ENCODE measurements around the gene AIP.

DNA sequence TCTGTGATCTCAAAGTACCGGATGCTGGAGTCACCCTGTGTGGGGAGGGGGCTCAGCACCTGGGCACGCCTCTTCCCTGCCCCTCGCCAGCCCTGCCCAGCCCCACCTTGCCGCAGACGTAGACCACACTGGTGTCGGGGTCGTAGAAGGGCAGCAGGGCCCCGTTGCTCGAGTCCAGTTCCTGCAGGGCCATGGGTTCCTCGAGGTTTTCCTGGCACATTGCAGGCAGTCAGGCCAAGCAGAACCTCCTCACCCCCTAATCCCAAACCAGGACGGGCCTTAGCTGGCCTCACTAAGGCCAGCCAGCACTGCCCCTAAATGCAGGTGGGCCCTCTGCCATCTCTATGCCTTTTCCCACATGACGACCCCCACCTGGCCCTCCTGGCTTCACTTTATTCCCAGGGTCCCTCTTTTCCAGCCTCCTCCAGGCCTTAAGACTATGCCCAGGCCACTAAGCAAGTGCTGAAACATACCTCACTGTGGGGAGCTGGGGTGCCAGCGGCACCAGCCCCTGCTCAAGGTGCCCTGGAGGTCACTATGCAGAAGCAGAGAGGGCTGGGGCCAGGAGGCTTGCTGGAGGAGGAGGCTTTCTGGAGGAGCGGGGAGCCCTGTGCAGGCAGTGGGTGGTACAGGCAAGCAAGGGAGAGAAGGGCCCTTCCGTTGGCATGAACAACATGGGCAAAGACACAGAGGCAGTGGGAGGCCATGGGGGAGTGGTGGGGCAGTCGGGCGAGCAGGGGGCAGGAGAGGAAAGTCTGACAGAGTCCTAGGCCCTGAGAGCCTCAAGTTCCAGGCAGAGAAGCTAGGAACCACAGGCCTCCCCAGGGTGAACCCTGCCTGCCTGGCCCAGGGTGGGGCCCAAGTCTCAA, 42.4 kb upstream of the AIP start:
- TF ChIP-seq, protein P1, sequence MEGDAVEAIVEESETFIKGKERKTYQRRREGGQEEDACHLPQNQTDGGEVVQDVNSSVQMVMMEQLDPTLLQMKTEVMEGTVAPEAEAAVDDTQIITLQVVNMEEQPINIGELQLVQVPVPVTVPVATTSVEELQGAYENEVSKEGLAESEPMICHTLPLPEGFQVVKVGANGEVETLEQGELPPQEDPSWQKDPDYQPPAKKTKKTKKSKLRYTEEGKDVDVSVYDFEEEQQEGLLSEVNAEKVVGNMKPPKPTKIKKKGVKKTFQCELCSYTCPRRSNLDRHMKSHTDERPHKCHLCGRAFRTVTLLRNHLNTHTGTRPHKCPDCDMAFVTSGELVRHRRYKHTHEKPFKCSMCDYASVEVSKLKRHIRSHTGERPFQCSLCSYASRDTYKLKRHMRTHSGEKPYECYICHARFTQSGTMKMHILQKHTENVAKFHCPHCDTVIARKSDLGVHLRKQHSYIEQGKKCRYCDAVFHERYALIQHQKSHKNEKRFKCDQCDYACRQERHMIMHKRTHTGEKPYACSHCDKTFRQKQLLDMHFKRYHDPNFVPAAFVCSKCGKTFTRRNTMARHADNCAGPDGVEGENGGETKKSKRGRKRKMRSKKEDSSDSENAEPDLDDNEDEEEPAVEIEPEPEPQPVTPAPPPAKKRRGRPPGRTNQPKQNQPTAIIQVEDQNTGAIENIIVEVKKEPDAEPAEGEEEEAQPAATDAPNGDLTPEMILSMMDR (IDR thresholded peaks at IDR 0.05): no peak
- TF ChIP-seq EP300 (IDR thresholded peaks at IDR 0.05): no peak
